Adrenal gland (tissue), 12 donors: ENCODE results near the gene RIPK3. TPM values are rescaled to one million over a fixed set of nuclear protein-coding genes. Genes with fewer than 3 reads are reported as not detected.

Source experiments
- DNase-seq, 7 donors: peaks; one replicate each; pipeline ENCODE4 v3.0.0-alpha.2; 2019 to 2020
- H3K27ac ChIP-seq, 5 donors: fragments of 200-600 bp; sonication (generic) in 4 of 5; 1 replicate in 3 of 5; 2 replicates in 2 of 5; pipeline versions ENCODE4 v1.5.1 to v1.8.0; 2016 to 2020; ENCODE audit warnings: mild to moderate bottlenecking in 1 of 5
- H3K27me3 ChIP-seq: fragments of 200-600 bp; 2 replicates; pipeline ENCODE4 v1.8.0; 2021
- H3K36me3 ChIP-seq, 2 donors: fragments of 200-600 bp; replicated peaks in 1 of 2; 1 replicate in 1 of 2; 2 replicates in 1 of 2; pipeline versions ENCODE4 v1.5.1 to v1.8.0; 2018 to 2022
- H3K4me1 ChIP-seq, 2 donors: fragments of 200-600 bp; replicated peaks in 1 of 2; 1 replicate in 1 of 2; 2 replicates in 1 of 2; pipeline versions ENCODE4 v1.5.1 to v1.8.0; 2018 to 2021
- H3K4me3 ChIP-seq, 4 donors: fragments of 200-600 bp; sonication (generic) in 3 of 4; one replicate each; pipeline ENCODE4 v1.5.1; 2016 to 2018
- H3K9me3 ChIP-seq, 3 donors: fragments of 200-600 bp; sonication (generic) in 1 of 3; replicated peaks in 1 of 3; 1 replicate in 2 of 3; 2 replicates in 1 of 3; pipeline versions ENCODE4 v1.5.1 to v1.8.0; 2016 to 2021
- POLR2A ChIP-seq, 2 donors: fragments of 450-650 bp; IDR thresholded peaks; one replicate each; pipeline ENCODE4 v1.6.1; 2017; ENCODE audit warnings: antibody characterized with exemption in 2 of 2, mild to moderate bottlenecking in 2 of 2, moderate library complexity in 1 of 2
- WGBS, 4 donors: extraction: QIAGEN DNeasy Blood & Tissue Kit in 2 of 4; methylation state at CpG; one replicate each; pipeline versions ENCODE4 v1.1.5 to v1.1.7; 2013 to 2017; 5-methylcytosine and 5-hydroxymethylcytosine counted together
- intact Hi-C, 2 donors: fragments of 100-400 bp; cut with DNase I; formaldehyde crosslinking; loops; one replicate each; pipeline versions ENCODE4 v1.14.1 to v1.15.0; 2022 to 2023
- polyA plus RNA-seq, 3 donors: library from polyadenylated mRNA; stranded (reverse); fragments of 200-250 nt in 2 of 3; fragments of 350-450 nt in 1 of 3; fragmentation: Illumina TruSeq in 1 of 3; extraction: RNeasy Lipid Tissue Mini Kit (QIAGEN cat#74804) in 1 of 3; gene quantifications; one replicate each; pipeline ENCODE4 v1.2.3, GENCODE V29; 2013 to 2014
- total RNA-seq, 9 donors: library from RNA; depleted of rRNA in 4 of 9; stranded (reverse); fragments of >200 nt in 4 of 9; fragments of 120-200 nt in 1 of 9; fragmentation: NEBNext Ultra II Directional in 1 of 9; extraction: Animal tissue kit (Norgen Biotek cat#: 25700) in 1 of 9; gene quantifications; one replicate each; pipeline versions ENCODE4 v1.1.0 to v1.2.4, GENCODE V29; 2013 to 2023
- TF ChIP-seq, protein P1 (sequence below), 6 experiments: fragments of 450-650 bp in 4 of 6; fragments of 200-600 bp in 2 of 6; sonication (generic) in 1 of 6; IDR thresholded peaks; 1 replicate in 5 of 6; 2 replicates in 1 of 6; pipeline versions ENCODE4 v1.5.1 to v1.8.0; 2016 to 2021; ENCODE audit warnings: antibody characterized with exemption in 6 of 6, mild to moderate bottlenecking in 2 of 6, moderate library complexity in 1 of 6
- donor health status: healthy with polysubstance abuse.
- donor health status: Bipolar disorder and iron deficiency.
- donor health status: DM: yes; HTN: yes; CAD: no.
- donor health status: DM: no; HTN: no; CAD: no.
- donor health status: DM: no; HTN: no; CAD: no.
- donor health status: DM: yes; HTN: yes; CAD: no.

The RIPK3 gene
- total and polyA plus RNA-seq, 12 donors, result 0.50 to 10.4 (median 3.8) TPM

DNA sequence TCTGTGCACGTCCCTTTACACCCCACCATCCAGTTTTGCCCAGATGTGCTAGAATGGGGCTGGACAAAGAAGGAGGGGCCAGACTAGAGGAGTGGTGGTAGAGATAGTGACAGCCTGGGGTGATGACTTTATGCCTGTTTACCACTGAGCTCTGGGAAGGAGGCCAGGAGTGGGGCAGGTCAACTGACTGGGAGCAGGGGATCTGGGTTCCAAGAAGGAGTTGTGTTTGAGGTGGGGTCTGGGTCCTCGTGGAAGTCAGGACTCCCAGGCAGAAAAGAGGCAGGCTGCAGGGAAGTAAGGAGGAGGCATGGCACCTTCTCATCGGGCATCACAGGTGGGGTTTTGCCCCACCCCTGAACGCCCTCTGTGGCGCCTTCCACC is 29.5 kb downstream of the RIPK3 start:
- Histone ChIP-seq H3K27me3 (no peaks in the 10 kb centered on the region), H3K27ac (peak overlapping the region in 4 of 5 donors; percentile 68 to 97 (median 88)), H3K4me3 (peak overlapping the region in 2 of 4 donors; percentile 21 to 64), H3K4me1 (peaks cover 20 to 52% of the 10 kb centered on the region in 2 donors), H3K9me3 (no peaks in the 10 kb centered on the region), H3K36me3 (peaks cover 0 to 28% of the 10 kb centered on the region in 2 donors)
- TF ChIP-seq POLR2A (IDR thresholded peaks at IDR 0.05), result no peak
- TF ChIP-seq, protein P1, sequence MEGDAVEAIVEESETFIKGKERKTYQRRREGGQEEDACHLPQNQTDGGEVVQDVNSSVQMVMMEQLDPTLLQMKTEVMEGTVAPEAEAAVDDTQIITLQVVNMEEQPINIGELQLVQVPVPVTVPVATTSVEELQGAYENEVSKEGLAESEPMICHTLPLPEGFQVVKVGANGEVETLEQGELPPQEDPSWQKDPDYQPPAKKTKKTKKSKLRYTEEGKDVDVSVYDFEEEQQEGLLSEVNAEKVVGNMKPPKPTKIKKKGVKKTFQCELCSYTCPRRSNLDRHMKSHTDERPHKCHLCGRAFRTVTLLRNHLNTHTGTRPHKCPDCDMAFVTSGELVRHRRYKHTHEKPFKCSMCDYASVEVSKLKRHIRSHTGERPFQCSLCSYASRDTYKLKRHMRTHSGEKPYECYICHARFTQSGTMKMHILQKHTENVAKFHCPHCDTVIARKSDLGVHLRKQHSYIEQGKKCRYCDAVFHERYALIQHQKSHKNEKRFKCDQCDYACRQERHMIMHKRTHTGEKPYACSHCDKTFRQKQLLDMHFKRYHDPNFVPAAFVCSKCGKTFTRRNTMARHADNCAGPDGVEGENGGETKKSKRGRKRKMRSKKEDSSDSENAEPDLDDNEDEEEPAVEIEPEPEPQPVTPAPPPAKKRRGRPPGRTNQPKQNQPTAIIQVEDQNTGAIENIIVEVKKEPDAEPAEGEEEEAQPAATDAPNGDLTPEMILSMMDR (IDR thresholded peaks at IDR 0.05), result no peak
- 35 to 42% (median 39%) methylated on average over 4 to 5 of the region's 5 CpGs for WGBS, 4 donors
- peak in 1 of 7 donors; percentile 36 for DNase-seq
- intact Hi-C loops, result no loop called here

DNA sequence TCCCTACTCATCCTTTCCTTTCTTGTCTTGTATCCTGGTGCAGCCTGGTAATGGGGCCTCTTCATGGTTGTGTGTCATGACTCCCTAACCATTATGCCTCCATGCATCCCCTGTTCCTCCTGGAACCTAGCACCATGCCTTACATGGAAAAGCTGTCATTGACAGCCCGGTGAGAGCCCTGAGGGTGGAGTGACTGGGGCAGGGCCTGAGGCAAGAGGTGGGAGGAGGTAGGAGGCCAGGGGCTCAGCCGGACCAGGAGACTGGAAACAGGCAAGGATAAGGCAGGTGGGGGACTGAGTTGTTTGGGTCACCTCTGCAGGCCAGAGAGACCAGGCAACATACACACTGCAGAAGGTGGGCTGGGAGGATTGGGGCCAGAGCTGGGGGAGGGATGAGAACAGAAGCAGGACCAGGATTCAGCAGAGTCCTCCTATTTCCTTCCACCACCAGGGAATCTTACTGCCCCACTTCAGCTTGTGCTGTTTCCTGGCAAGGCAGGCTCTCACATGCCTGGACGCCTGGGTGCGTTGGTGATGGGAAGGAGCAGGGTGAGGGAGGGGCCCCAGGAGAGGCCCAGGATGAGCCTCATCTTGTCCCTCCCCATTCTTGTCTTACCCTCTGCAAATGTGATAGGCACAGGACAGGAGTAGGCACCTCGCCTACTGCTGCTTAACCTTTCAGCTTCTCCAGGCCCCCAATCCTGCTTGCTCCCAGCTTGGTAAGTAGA is 30.1 kb downstream of the RIPK3 start, which contains the start of gene LTB4R2:
TSS of gene LTB4R2 (plus strand) at position 603 of the 727 bp plus-strand sequence. CDS start 525 bp downstream, outside the sequence.
- Histone ChIP-seq H3K4me3 (peak within 1 kb of the TSS in 3 of 4 donors; percentile 21 to 64 (median 41)), H3K27me3 (no peaks in the 10 kb centered on the region), H3K27ac (peak within 1 kb of the TSS; percentile 68 to 97 (median 83)), H3K36me3 (peaks cover 0 to 33% of the 10 kb centered on the region in 2 donors), H3K4me1 (peaks cover 20 to 52% of the 10 kb centered on the region in 2 donors), H3K9me3 (no peaks in the 10 kb centered on the region)
- 70 to 75% (median 72%) methylated on average over 5 of the region's 5 CpGs for WGBS, 4 donors
- intact Hi-C loops, result loop anchor here in 1 of 2 donors (10.0 kb wide), 1 partner anchor 65 kb away; the partner anchor contains the start of gene TINF2
- DNase-seq, result peak in 1 of 7 donors; percentile 21
- TF ChIP-seq POLR2A (IDR thresholded peaks at IDR 0.05), result no peak
- TF ChIP-seq, protein P1 (IDR thresholded peaks at IDR 0.05), result no peak

DNA sequence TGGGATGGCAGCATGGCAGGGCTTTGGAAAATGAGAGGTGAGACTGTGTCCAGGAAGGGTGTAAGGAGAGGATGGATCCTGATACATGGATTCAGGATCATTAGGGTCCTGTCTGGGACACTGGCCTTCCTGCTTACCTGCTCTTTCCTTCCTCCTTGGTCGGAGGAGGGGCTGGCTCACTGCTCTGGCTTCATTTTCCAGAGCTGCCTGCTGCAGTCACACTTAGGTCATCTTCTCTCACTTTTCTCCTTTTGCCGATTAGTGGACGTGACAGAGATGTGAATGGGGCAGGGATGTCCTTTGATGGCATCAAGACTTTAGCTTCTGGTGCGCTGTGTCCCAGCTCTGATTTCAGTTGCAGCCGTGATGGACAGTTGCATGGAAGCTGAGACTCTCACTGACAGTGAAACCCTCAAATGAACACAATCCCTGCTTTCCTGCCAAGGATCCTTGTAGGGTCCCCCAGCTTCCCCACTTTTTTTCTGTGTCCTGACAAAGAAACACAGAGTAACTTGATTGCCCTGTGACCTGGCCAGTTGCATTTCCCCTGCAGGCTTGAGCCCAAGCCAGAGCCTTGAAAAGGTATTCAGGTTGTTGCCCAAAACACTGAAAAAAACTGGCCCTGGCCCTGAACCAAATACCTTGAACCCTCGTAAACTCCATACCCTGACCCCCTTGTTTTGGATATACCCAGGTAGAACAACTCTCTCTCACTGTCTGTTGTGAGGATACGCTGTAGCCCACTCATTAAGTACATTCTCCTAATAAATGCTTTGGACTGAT is 31.3 kb downstream of the RIPK3 start:
- WGBS, 4 donors, result 70 to 80% (median 76%) methylated on average over 7 of the region's 7 CpGs
- TF ChIP-seq POLR2A (IDR thresholded peaks at IDR 0.05), result no peak
- TF ChIP-seq, protein P1 (IDR thresholded peaks at IDR 0.05), result peak in 2 of 6 experiments; percentile 23 to 32
- H3K4me3 ChIP-seq, result no peak overlapping the region
- peaks cover 0 to 45% of the 10 kb centered on the region in 2 donors for H3K36me3 ChIP-seq
- H3K27ac ChIP-seq, result no peak overlapping the region
- H3K4me1 ChIP-seq, result peaks cover 20 to 52% of the 10 kb centered on the region in 2 donors
- intact Hi-C loops, result loop anchor here in 1 of 2 donors (10.0 kb wide), 1 partner anchor 64 kb away; the partner anchor contains the start of gene TINF2
- DNase-seq, result no peak
- H3K27me3 ChIP-seq, result no peaks in the 10 kb centered on the region
- no peaks in the 10 kb centered on the region for H3K9me3 ChIP-seq
